Stimulated activated CD4-positive, alpha-beta T cell treated with anti-CD3 and anti-CD28 coated beads, Interleukin-15, amount 100 ng/mL, for 1 hour (primary cell): ENCODE measurements around the gene CST4.
"Not testable (repeated sequence)": the region's sequence is repeated elsewhere in the genome, so short reads cannot be mapped to it uniquely, and the experiment has no call there.

Experiments used
- DNase-seq, 2 donors: peaks; one replicate each; pipeline ENCODE4 v3.0.0-alpha.2; 2020; ENCODE audit warnings: low read depth in 1 of 2, low spot score in 1 of 2

The CST4 gene, protein sequence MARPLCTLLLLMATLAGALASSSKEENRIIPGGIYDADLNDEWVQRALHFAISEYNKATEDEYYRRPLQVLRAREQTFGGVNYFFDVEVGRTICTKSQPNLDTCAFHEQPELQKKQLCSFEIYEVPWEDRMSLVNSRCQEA

DNA sequence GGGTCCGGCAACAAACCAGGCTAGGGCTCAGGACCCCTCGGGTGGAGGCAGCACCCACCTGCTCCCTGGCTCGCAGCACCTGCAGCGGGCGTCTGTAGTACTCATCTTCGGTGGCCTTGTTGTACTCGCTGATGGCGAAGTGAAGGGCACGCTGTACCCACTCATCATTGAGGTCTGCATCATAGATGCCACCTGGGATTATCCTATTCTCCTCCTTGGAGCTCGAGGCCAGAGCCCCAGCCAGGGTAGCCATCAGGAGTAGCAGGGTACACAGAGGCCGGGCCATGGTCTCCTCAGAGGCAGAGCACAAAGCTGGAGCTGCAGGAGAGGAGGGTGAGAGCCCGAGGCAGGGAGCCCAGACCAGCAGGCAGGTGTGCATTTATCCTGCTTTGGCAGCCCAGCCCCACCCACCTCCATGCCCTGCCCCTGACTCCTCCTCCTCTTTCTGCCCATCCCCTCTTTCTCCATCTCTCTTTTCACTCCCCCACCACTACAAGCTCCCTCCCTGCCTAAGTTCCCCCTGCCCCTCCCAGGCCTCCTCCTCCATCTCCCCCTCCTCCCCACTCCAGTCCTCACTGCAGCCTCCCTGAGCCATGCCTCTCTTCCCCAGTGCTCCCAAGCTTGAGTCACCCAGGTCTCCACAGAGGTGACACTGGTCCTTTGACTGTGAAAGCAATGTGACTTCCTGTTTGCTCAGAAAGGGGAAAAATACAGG, at the start of gene CST4:
Gene CST4 (minus strand): TSS at position 355 of the 715 bp plus-strand sequence. CDS start 69 bp downstream, at position 286.
- DNase-seq: not testable (repeated sequence)

DNA sequence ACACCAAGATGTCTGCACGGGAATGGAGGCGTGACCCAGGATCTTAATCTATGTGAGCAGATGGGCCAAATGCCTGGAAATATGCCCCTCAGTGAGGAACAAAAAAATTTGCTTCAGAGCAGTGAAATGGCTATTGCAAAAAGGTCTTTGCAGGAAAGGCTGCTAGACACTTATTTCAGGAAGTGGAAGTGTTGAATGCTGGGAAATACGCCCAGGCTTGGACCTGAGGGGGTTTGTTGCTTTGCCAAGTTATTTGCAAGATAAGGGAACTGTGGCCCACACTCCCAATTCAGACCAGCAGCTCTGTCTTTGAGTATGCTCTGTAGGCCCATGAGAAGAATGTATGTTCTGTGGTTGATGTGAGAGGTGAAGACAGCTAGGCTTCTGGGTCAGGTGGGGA, 46.6 kb upstream of the CST4 start:
- not testable (repeated sequence) for DNase-seq

DNA sequence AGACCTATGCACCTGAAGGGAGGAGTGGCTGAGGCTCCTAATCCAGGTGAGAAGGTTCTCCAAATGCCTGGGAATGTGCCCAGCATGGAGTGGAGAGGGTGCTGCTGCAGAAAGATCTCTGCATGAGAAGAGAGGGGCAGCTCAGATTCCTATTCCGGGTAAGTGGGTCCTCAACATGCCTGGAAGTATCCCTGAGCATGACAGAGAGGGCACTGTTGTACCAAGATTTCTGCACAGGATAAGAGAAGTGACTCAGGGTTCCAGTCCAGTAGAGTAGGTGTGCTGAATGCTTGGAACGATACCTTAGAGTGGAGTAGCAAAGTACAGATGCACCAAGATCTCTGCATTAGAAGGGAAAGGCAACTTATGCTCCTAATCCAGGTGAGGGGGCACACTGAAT, 46.1 kb upstream of the CST4 start:
- not testable (repeated sequence) for DNase-seq

DNA sequence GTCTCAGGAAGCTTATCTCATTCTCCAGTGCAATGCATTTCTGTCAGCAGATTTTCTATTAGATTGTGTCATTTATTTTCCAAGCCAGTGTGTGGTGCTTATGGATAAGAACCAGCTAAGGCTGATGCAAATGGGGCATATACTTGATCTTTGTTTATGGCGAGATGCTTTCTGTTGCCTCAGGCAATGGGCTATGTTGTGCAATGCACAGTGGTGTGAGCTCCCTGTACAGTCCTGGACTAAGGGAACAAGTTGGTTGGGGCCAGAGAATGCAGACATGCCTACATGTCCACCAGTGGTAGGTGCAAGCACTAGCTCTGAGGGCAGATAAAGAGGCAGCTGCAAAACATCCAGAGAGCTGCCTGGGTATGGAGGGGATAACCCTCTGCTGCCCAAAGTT, 45.6 kb upstream of the CST4 start:
- DNase-seq: not testable (repeated sequence)

DNA sequence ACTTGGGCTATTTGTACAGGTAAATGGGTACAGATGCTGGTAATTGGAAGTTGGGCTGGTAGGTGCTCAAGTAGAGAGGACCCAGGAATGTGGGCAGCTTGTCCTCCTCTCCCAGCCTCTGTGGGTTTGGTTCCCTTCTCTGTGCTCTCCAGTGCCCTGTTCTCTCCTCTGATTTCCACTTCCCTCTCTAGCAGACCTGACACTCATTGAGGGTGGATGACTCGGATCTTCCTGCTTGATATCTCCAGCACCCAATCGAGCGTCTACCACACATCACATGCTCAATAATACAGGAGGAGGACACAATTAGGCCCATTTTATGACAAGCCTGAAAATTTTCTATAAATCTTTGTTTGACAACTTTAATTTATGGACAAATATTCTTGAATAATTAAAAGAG, 38.2 kb upstream of the CST4 start:
- no peak for DNase-seq

DNA sequence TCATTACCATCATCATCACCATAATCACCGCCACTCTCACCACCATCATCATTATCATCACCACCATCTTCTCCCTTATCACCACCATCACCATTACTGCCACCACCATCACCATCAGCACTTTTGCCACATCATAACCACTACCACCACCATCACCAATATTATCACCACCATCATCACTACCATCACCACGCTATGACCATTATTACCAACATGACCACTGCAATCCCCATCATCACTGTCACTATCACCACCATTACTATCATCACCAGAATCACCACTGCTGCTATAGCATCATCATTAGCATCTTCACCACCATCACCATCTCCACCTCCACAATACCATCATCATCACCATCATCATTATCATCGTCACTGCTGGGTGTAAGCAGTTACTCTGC, 36.3 kb upstream of the CST4 start:
- DNase-seq: no peak

DNA sequence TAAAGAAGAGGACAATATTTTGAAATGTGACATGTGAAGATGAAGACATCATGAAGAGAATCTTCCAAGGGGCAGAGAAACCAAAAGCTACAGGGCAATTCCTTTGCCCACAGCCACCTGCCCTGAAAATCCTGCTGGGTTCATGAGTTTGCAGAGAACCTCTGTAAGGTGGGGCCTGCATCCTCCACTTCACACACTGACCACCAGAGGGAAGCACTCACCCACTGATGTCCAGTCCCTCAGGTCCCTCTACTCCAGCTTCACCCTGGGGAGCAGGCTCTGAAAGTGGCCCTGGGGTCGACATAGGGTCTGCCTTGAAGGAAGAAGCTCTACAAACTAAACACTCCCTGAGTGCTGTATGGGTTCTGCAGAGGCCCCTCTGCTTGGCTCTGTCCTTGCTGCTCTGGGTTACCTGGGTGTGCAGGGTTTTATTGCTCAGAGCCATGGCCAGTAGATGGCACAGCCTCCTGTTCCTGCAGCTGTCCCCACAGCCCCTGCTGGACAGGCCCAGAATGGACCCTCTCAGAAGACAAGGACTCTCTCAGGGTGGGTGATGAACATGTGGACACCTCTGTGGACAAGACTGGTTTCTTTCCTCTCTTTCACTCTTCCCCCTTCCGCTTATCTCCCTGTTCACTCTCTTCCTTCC, 34.9 kb upstream of the CST4 start:
- DNase-seq: not testable (repeated sequence)

DNA sequence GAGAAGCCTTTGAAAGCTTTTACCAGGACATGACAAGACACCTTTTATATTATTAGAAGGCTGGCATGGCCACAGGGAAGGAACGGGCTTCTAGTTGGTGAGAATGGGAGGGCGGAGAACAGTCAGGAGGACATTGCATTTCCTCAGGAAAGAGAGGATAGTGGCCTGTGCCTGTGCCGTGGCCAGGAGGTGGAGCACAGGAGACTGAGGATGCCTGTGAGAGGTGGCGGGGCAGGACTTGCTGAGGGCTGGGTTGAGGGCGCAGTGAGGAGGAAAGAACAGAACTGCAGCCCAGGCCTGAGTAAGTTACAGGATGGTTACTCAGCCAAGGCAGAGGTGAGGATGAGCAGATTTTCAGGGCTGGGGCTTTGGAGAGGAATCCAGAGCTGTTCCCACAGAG, 34.0 kb upstream of the CST4 start:
- DNase-seq: not testable (repeated sequence)

DNA sequence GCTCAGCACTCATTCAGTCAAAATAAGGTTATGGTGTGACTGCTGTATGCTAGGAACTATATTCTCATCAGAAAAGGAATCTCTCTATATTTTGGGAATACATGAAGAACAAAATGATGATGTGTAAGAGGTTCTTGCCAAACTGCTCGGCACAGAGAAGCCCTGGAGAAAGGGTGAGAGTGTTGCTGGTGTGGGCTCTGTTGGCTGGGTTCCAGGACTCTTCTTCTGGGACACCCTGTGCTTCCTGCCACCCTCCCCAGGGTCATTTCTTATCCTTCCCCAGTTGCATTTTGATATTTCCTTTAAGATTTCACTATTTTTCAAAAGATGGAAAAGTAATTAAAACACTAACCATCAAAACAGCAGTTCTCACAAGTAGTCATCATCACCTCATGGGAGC, 33.1 kb upstream of the CST4 start:
- DNase-seq: no peak

DNA sequence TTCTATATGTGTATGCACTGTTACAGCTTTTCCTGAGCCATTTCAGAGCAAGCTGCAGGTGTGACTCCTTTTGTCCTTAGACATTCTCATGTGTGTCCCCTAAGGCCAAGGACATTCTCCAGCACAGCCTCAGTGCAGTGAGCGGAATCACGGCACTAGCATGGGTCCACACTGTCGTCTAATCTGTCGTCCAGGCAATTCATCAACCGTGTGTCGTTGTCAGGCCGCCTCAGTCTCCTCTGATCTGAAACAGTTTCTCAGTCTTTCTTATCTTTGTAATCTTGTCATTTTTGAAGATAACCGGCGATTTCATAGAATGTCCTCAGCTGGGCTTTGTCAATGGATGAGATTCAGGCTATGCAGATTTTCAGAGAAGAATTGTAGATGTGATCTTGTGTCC, 30.5 kb upstream of the CST4 start:
- DNase-seq: not testable (repeated sequence)

DNA sequence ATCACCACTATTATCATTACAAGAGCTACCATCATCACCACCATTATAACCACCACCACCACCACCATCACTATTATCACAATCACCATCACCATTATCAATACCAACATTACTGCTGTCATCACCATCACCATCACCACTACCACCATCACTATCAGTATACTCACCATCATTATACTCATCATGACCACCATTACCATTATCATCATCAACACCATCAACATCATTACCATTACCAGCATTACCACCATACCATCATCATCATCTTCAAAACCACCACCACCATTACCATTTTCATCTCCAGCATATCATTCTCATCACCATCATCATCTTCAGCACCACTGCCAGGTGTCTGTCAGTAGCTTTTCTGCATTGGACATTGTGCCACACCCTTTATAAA, 22.9 kb upstream of the CST4 start:
- DNase-seq: not testable (repeated sequence)

DNA sequence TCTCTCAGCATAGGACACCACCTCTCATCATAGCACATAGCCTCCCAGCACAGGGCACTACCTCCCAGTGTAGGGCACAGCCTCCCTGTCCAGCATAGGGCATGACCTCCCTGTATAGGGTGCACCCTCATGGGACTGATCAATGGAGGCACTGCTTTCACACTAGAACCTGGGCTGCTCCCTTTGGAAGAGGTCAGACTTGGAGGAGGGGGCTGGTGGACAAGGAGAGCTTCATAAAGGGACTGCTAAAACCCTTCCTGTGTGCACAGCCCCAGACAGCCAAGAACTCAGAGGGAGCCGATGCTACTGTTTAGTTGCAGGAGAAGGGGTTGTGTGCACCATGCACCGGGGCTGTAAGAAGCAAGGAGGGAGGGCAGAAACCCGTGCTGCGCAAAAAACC, 21.9 kb upstream of the CST4 start:
- no peak for DNase-seq

DNA sequence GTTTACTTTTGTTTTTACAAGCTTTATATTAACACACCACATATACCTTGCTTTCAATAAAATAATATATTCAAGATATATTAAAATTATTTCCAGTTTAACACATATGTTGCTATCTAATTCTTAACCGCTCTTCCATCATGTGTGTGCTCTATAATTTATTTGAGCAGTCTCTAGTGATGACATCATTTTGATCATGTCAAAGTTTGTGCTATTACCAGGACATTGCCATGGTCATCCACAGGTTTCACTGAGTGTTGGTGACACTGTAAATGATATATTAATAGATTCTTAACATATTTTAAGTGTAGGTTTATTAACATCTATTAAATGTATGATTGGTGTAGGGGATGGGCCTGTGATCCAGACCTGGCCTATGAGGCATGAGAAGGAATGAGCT, 17.1 kb upstream of the CST4 start:
- DNase-seq: no peak

DNA sequence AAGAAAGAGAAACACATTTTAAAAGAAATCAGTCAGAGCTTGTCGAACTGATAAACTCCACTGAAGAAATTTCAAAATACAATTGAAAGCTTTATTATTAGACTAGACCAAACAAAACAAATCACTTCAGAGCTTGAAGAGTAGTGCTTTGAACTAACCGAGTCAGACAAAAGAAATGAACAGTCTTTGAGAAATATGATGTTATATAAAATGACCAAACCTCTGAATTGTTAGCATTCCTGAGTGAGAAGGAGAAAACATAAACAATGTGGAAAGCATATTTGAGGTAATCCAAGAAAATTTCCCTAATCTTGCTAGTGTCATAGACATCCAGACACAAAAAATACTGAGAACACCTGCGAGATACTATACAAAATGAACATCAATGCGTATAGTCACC, 13.2 kb upstream of the CST4 start:
- no peak for DNase-seq

DNA sequence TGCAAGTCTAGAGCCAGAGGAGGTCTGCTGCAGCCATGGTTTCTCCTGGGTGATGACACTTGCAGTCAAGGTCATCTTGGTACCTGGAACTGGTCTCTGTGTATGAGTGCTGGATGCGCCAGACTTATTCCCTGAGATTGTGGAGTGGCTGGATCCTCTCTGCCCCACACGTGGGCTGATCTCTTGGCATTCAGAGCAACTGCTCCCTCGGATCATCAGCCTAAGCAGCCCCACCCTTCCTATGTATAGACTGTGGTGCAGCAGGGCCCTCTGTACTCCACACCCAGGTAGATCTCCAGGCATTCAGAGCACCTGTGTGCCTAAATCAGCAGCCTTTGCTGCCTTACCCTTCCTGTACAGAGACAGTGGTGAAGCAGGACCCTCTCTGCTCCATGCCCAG, 12.1 kb upstream of the CST4 start:
- no peak for DNase-seq

DNA sequence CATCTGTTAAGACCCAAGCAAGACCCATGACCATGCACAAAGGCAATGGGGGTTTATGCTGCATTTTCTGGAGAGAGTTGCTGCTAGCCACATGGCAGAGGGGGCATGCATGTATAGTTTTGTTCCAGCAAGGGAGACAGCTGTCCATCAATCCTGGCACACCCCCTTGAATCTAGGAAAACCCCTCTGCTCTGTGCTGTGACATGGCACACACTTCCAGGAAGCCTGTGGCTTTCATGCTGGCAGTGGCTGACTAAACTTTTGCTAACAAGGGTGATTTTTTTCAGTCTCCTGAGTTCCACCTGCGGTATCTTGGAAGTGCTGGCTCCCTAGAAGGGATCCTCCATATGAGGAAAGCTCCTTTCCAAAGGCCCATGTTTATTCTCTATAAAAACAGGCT, 9.1 kb upstream of the CST4 start:
- no peak for DNase-seq

DNA sequence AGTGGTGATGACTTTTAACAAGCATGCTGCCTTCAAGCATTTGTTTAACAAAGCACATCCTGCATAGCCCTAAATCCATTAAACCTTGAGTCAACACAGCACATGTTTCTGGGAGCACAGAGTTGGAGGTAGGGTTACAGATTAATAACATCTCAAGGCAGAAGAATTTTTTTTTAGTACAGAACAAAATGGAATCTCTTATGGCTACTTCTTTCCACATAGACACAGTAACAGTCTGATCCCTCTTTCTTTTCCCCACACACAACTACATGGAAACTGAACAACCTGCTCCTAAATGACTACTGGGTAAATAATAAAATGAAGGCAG, 6.2 kb upstream of the CST4 start:
- not testable (repeated sequence) for DNase-seq

DNA sequence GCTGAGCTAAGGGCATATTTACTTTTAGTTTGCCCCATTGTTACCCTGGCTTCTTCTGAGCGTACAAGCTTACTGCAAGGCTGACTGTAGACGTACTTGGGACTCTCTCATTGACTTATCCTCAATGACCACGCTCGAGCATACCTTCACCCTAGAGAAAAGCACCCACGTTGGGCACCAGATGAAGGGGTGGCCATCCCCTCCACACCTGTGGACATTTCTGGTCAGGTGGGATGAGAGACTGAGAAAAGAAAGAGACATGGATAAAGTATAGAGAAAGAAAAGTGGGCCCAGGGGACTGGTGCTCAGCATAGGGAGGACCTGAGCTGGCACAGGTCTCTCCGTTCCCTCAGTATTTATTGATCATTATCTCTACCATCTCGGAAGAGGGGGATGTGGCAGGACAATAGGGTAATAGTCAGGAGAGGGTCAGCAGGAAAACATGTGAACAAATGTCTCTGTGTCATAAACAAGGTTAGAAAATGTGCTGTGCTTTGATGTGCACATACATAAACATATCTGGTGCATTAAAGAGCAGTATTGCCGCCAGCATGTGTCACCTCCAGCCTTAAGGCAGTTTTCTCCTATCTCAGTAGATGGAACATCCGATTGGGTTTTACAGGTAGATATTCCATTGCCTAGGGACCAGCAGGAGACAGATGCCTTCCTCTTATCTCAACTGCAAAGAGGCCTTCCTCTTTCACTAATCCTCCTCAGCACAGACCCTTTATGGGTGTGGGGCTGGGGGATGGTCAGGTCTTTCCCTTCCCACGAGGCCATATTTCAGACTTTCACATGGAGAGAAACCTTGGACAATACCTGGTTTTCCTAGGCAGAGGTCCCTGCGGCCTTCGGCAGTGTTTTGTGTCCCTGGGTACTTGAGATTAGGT, 5.6 kb upstream of the CST4 start:
- not testable (repeated sequence) for DNase-seq

DNA sequence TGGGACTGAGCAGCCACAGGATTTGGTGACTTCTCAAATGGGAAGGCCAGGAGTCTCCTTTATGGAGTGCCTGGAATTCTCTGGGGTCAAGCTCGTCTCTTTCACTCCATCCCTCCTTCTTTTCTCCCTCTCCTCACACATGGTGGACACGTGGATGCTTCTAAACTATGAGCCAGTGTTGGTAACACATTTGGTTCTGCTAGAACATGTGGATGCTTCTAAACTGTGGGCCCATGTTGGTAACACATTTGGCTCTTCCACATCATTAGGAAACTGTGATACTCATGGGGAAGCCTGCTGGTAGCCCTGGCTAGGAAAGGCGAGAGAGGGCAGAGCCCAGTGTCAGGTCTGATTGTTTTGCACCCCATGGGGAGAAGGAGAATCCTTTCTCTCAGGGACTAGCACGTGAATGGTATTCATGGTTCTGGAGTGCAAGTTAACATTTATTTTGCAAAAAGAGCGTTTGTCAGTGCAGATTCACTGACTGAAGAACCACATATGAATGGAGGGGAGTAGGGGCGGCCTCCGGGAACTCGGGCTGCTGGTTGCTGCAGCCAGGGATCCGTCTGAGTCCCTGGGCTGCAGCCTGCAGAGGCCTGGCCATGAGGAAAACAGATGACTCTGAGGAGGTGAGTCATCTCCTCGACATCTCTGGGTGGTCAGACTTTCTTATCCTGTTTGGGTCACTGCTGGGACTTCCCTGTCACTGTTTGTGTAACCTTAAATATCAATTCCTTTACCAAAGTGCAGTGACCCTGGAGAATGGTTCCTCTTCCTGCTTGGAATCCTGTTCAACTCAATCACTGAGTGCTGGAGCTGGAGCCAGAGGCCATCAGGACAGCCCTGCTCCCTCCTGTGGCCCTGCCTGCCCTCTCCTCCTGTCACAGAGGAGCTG, 4.1 kb upstream of the CST4 start:
- DNase-seq: not testable (repeated sequence)

DNA sequence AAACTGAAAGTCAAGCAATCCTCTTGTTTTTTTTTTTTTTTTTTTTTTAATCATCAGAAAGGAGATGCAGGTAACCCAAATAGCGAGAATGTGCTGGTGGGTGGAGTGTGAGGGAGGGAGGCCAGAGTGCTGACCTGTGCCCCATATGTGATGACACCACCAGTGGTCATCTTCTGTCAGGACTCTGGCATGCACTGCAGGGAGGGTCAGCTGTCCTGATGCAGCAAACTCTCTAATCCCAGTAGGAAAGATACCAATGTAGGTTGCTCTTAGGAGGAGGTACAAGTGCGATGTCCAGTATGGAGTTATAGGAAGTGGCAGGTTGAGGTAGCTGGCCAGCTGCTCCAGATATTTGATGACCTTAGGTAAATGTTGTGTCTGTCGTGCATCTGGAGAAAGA, 2.8 kb upstream of the CST4 start:
- no peak for DNase-seq

DNA sequence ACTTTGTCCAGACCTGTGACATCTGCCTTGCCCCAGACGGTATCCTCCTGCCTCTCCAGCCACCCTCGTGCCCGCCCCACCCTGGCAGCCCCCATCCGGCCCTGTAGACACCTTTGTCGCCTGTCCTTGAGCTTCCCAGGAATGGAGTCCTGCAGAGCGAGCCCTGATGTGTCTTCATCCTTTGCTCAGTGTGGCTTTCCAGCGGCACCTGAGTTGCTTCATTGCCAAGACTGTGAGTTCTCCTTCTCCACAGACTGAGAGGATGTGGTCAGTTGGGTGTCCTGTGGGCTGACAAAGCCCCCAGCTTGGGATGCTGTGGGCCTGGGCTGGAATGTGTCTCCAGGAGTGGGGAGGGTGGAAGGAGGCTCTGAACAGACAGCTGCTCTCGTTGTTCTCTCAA, 1.7 kb upstream of the CST4 start:
- DNase-seq: no peak
